Loucy (cell line): Measurements from ENCODE around the gene SOST.
A peak's percentile ranks its signal among the peaks of the same experiment; 100 is the strongest.

Experiments used
- EZH2phosphoT487 ChIP-seq: fragments of 200-600 bp; IDR thresholded peaks from 2 replicates; pipeline ENCODE4 v1.6.1; 2018; ENCODE audit warnings: antibody characterized with exemption, mild to moderate bottlenecking, moderate library complexity, borderline replicate concordance
- TF ChIP-seq, protein P1 (sequence below): fragments of 200-600 bp; sonication (generic); conservative IDR thresholded peaks from 2 replicates; pipeline ENCODE4 v1.5.1; 2014; ENCODE audit warnings: mild to moderate bottlenecking, antibody characterized with exemption, low read length

DNA sequence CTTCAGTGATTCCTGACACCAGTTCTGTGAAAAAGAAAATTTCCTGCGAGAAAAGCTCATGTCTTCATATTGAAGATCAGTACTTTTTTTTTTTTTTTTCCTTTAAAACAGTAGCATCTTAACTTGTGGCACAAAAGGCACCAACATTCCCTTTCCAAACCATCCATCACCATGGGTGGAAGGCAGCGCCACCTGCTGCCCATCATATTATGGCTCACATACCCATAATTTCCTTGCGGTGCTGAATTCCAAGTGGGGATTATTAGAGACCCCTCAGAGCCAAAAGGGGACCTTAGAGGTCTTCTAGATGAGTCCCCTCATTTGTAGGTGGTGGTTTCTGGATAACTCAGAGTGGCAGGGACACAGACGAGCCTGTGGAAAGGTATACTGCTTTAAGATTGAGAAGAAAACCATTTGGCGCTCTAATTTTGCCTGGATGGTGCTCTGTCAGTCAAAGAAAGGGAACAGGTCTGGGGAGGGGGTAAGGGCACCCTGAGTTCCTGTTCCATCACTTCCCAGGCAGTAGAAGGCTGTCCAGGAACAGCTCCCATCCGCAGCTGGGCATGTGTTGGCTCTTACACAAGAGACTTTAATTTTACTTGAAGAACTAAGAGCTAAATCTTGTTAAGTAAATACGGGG lies 7.9 kb upstream of the SOST start:
- TF ChIP-seq, protein P1, sequence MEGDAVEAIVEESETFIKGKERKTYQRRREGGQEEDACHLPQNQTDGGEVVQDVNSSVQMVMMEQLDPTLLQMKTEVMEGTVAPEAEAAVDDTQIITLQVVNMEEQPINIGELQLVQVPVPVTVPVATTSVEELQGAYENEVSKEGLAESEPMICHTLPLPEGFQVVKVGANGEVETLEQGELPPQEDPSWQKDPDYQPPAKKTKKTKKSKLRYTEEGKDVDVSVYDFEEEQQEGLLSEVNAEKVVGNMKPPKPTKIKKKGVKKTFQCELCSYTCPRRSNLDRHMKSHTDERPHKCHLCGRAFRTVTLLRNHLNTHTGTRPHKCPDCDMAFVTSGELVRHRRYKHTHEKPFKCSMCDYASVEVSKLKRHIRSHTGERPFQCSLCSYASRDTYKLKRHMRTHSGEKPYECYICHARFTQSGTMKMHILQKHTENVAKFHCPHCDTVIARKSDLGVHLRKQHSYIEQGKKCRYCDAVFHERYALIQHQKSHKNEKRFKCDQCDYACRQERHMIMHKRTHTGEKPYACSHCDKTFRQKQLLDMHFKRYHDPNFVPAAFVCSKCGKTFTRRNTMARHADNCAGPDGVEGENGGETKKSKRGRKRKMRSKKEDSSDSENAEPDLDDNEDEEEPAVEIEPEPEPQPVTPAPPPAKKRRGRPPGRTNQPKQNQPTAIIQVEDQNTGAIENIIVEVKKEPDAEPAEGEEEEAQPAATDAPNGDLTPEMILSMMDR = peak; percentile 97
- TF ChIP-seq EZH2phosphoT487 = no peak
